ENCODE measurements around the gene MAMDC4. TPM values are rescaled to one million over a fixed set of nuclear protein-coding genes. Genes with fewer than 3 reads are reported as not detected.

The MAMDC4 gene
- total and polyA plus RNA-seq, 2 experiments from 2014 or later = 1.7 to 6.8 TPM

DNA sequence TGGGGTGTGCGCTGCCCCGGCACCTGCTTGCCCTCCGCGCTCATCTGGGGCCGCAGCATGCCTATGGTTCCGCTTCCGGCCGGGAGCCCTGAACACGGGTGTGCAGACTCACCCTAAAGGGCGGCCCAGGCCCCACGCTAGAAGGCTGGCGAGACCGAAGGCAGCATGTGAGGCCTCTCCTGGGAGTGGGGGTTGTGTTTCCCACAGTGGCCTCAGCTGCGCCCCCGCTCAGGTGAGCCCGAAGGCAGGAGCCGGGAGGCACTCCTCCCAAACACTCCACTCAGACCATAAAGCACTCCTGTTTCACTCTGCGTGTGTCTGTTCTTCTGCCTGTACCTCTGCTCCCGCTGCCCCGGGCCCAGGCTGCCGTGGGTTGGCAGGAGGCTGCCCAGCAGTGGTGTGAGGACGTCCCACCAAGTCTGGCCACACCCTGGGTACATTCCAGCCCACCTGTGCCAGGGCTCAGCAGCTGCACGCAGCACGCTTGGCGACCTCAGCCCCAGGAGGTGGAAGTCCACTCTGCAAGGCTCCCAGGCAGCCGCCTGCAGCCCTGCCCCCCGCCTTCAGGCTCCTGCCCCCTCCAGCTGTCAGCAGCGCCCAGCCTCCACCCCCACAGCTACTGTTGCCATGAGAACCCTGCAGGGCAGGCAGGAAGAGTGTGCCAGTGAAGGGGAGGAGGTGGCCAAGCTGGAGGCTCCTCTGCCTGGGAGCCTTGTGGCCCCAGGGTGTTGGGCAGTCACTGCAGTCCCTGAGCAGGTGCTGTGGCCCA lies 11.1 kb upstream of the MAMDC4 start:
- peaks cover 39% of the 10 kb centered on the region for H3K27me3 Mint-ChIP-seq (ENCODE audit: insufficient read depth, low read depth, poor library complexity)
- peaks cover 12% of the 10 kb centered on the region for H3K36me3 Mint-ChIP-seq (ENCODE audit: low read depth)
- Histone ChIP-seq H3K27me3 (ENCODE audit: insufficient read depth) (peaks cover 8% of the 10 kb centered on the region; the same call in 1 of the 2 replicates), H4K20me1 (replicated peaks; ENCODE audit: insufficient read depth) (no peaks in the 10 kb centered on the region), H3K4me3 (no peak overlapping the region), H3K4me2 (no peak overlapping the region; the same call in 1 of the 2 replicates), H2AFZ (no peak overlapping the region), H3K27ac (ENCODE audit: low read depth) (no peak overlapping the region; the same call in 1 of the 2 replicates), H3K36me3 (ENCODE audit: insufficient read depth) (no peaks in the 10 kb centered on the region), H3K9me2 (ENCODE audit: insufficient read depth) (no peaks in the 10 kb centered on the region), H3K4me1 (ENCODE audit: insufficient read depth) (peaks cover 15% of the 10 kb centered on the region; the same call in 1 of the 2 replicates), H3K79me2 (replicated peaks; ENCODE audit: insufficient read depth) (no peaks in the 10 kb centered on the region), H3F3A (replicated peaks; ENCODE audit: low read depth) (no peaks in the 10 kb centered on the region)
- peaks cover 26% of the 10 kb centered on the region for H3K4me1 Mint-ChIP-seq
- peak; percentile 55 for DNase-seq (ENCODE audit: low spot score)
- H3K27ac Mint-ChIP-seq = peak overlapping the region; percentile 65; the same call in 1 of the 2 replicates
- ATAC-seq = peak; percentile 9
- no peaks in the 10 kb centered on the region; the same call in 2 of the 3 replicates for H3K9me3 Mint-ChIP-seq
- TF ChIP-seq EZH2phosphoT487 (IDR thresholded peaks at IDR 0.05; ENCODE audit: unreplicated experiment) (no peak), POLR2AphosphoS5 (IDR thresholded peaks at IDR 0.05; ENCODE audit: low read depth) (no peak; the same call in 1 of the 2 replicates), JUNB (IDR thresholded peaks at IDR 0.05; ENCODE audit: unreplicated experiment) (no peak), EZH2 (IDR thresholded peaks at IDR 0.05; ENCODE audit: low read depth, unreplicated experiment) (no peak), NANOG (IDR thresholded peaks at IDR 0.05; ENCODE audit: borderline replicate concordance) (no peak), ZNF331 (CRISPR knock-in tag; IDR thresholded peaks at IDR 0.05; ENCODE audit: low read depth) (no peak), CREB1 (CRISPR knock-in tag; IDR thresholded peaks at IDR 0.05; ENCODE audit: low read depth) (no peak), ETS1 (IDR thresholded peaks at IDR 0.05) (no peak), STAT1 (IDR thresholded peaks at IDR 0.05; ENCODE audit: unreplicated experiment) (no peak), ZNF462 (CRISPR knock-in tag; IDR thresholded peaks at IDR 0.05) (no peak), ZNF114 (CRISPR knock-in tag; IDR thresholded peaks at IDR 0.05) (no peak)
- TF ChIP-seq, protein P1, sequence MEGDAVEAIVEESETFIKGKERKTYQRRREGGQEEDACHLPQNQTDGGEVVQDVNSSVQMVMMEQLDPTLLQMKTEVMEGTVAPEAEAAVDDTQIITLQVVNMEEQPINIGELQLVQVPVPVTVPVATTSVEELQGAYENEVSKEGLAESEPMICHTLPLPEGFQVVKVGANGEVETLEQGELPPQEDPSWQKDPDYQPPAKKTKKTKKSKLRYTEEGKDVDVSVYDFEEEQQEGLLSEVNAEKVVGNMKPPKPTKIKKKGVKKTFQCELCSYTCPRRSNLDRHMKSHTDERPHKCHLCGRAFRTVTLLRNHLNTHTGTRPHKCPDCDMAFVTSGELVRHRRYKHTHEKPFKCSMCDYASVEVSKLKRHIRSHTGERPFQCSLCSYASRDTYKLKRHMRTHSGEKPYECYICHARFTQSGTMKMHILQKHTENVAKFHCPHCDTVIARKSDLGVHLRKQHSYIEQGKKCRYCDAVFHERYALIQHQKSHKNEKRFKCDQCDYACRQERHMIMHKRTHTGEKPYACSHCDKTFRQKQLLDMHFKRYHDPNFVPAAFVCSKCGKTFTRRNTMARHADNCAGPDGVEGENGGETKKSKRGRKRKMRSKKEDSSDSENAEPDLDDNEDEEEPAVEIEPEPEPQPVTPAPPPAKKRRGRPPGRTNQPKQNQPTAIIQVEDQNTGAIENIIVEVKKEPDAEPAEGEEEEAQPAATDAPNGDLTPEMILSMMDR (conservative IDR thresholded peaks at IDR 0.05; ENCODE audit: low read depth in 2 of 2) = no peak
- TF ChIP-seq, protein P2, sequence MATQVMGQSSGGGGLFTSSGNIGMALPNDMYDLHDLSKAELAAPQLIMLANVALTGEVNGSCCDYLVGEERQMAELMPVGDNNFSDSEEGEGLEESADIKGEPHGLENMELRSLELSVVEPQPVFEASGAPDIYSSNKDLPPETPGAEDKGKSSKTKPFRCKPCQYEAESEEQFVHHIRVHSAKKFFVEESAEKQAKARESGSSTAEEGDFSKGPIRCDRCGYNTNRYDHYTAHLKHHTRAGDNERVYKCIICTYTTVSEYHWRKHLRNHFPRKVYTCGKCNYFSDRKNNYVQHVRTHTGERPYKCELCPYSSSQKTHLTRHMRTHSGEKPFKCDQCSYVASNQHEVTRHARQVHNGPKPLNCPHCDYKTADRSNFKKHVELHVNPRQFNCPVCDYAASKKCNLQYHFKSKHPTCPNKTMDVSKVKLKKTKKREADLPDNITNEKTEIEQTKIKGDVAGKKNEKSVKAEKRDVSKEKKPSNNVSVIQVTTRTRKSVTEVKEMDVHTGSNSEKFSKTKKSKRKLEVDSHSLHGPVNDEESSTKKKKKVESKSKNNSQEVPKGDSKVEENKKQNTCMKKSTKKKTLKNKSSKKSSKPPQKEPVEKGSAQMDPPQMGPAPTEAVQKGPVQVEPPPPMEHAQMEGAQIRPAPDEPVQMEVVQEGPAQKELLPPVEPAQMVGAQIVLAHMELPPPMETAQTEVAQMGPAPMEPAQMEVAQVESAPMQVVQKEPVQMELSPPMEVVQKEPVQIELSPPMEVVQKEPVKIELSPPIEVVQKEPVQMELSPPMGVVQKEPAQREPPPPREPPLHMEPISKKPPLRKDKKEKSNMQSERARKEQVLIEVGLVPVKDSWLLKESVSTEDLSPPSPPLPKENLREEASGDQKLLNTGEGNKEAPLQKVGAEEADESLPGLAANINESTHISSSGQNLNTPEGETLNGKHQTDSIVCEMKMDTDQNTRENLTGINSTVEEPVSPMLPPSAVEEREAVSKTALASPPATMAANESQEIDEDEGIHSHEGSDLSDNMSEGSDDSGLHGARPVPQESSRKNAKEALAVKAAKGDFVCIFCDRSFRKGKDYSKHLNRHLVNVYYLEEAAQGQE (IDR thresholded peaks at IDR 0.05; ENCODE audit: unreplicated experiment) = no peak
- peak overlapping the region; percentile 45; the same call in 2 of the 3 replicates for H3K4me3 Mint-ChIP-seq

All from GM23338 (cell line).